Measurements from ENCODE around the gene FRMD3. TPM values are rescaled to one million over a fixed set of nuclear protein-coding genes. Genes with fewer than 3 reads are reported as not detected.

The FRMD3 gene
- 10 to 100 TPM in 1 of 4 donors, 1 to 10 TPM in 3; 5.9 to 27.4 (median 8.3) TPM for total RNA-seq
- 10 to 100 TPM in 1 of 3 donors, 1 to 10 TPM in 2; 5.9 to 18.6 (median 8.3) TPM for polyA plus RNA-seq

GRCh38 chr9:83538172-83538889, at the start of gene FRMD3:
Gene FRMD3 (minus strand): TSS chr9:83538401. CDS start chr9:83538231, 170 bp downstream.
- peak within 1 kb of the TSS; percentile 34 to 59 (median 54) for H3K4me3 ChIP-seq
- TF ChIP-seq CTCF (IDR thresholded peaks at IDR 0.05) (peak; percentile 42 to 56 (median 48)), EP300 (IDR thresholded peaks at IDR 0.05) (no peak), POLR2A (IDR thresholded peaks at IDR 0.05) (no peak), POLR2AphosphoS5 (IDR thresholded peaks at IDR 0.05) (peak in 1 of 4 donors; percentile 47)

DNA sequence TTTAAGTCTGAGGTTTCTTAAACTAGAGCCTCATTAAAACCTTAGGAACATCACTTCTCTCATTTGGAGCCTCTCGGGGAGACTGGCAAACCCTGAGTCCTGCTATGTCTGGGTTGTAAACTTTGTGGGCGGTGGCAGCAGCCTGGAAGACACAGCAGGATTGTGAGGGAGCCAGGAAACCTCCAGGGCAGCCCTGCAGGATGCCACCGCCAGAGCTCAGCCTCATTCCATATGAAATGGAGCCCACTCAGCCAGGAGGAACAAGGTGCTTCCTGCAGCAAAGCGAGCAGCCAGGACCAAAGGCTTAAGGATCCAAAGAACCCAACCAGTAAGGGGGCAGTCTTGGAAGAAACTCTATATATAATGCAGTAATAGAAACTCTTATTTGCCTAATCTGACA, 46.8 kb upstream of the FRMD3 start:
- no peaks in the 10 kb centered on the region for H3K36me3 ChIP-seq
- no peak for DNase-seq
- TF ChIP-seq EP300 (IDR thresholded peaks at IDR 0.05) (no peak), CTCF (IDR thresholded peaks at IDR 0.05) (no peak), POLR2A (IDR thresholded peaks at IDR 0.05) (no peak), POLR2AphosphoS5 (IDR thresholded peaks at IDR 0.05) (no peak)

More at GRCh38 chr9:83538172-83538889, at the start of gene FRMD3:
- Histone ChIP-seq H3K27ac (peak within 1 kb of the TSS; percentile 58 to 75 (median 66)), H3K4me1 (peaks cover 0 to 21% (median 9%) of the 10 kb centered on the region in 4 donors), H3K9me3 (no peaks in the 10 kb centered on the region), H3K27me3 (peaks cover 3 to 21% (median 13%) of the 10 kb centered on the region in 3 donors), H3K36me3 (no peaks in the 10 kb centered on the region)
- peak; percentile 90 for DNase-seq
- WGBS, 2 donors, result 1% methylated on average over 85 of the region's 85 CpGs
- intact Hi-C loops (cut with DNase I), result loop anchor here (5.0 kb wide), 1 partner anchor 206 kb away; no protein-coding TSS in a partner anchor

DNA sequence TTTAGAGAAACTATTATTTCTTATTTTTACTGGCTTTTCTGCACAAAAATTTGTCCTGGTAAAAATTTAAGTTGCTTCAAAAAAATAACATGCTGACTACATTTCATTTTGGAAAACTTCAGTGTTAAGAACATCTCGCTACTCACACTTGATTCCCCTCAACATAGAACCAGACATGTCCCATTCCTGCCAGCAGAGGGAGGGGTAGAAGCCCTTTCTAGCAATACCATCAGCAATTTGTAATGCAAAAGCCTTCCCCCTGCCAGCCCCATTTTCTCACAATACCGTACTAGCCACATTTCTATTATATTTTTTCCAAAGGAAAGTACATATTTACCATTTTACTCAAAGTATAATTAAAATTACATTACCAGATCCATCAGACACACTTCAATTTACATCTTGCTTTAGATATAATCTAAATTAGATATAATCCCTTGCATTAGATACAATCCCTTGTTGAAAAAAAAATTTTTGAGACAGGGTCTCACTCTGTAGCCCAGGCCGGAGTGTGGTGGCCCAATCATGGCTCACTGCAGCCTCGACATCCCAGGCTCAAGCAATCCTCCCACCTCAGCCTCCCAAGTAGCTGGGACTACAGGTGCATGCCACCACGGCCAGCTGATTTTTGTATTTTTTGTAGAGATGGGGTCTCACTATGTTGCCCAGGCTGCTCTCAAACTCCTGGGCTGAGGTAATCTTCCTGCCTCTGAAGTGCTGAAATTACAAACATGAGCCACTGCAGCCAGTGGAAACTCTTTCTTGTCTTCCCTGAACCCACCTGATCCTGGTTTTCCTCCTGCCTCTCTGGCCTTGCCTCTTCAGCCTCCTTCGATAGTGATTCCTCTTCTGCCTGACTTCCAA, 45.2 kb upstream of the FRMD3 start:
- Histone ChIP-seq H3K9me3 (peaks cover 0 to 4% (median 0%) of the 10 kb centered on the region in 4 donors), H3K27ac (no peak overlapping the region), H3K4me1 (no peaks in the 10 kb centered on the region), H3K4me3 (no peak overlapping the region), H3K36me3 (no peaks in the 10 kb centered on the region), H3K27me3 (no peaks in the 10 kb centered on the region)
- intact Hi-C loops (cut with DNase I), result no loop called here
- WGBS, 2 donors, result 68 to 71% methylated on average over 6 of the region's 6 CpGs
- peak; percentile 70 for DNase-seq
- TF ChIP-seq CTCF (IDR thresholded peaks at IDR 0.05) (peak in 3 of 4 experiments; percentile 50 to 72 (median 51)), POLR2A (IDR thresholded peaks at IDR 0.05) (no peak), POLR2AphosphoS5 (IDR thresholded peaks at IDR 0.05) (no peak), EP300 (IDR thresholded peaks at IDR 0.05) (no peak)

More for the DNA sequence above, 46.8 kb upstream of the FRMD3 start:
- Histone ChIP-seq H3K4me1 (no peaks in the 10 kb centered on the region), H3K27me3 (no peaks in the 10 kb centered on the region), H3K9me3 (no peaks in the 10 kb centered on the region), H3K4me3 (no peak overlapping the region), H3K27ac (no peak overlapping the region)
- 85 to 90% methylated on average over 4 of the region's 4 CpGs for WGBS, 2 donors
- intact Hi-C loops (cut with DNase I), result no loop called here

- DNase-seq, result no peak
- H3K4me3 ChIP-seq, result no peak overlapping the region
- TF ChIP-seq CTCF (IDR thresholded peaks at IDR 0.05) (no peak), POLR2AphosphoS5 (IDR thresholded peaks at IDR 0.05) (no peak), EP300 (IDR thresholded peaks at IDR 0.05) (no peak), POLR2A (IDR thresholded peaks at IDR 0.05) (no peak)
- H3K36me3 ChIP-seq, result no peaks in the 10 kb centered on the region
- intact Hi-C loops (cut with DNase I), result no loop called here
- H3K9me3 ChIP-seq, result peaks cover 0 to 4% (median 0%) of the 10 kb centered on the region in 4 donors
- no peaks in the 10 kb centered on the region for H3K4me1 ChIP-seq
- no peaks in the 10 kb centered on the region for H3K27me3 ChIP-seq
- H3K27ac ChIP-seq, result no peak overlapping the region
- 52 to 76% methylated on average over 1 of the region's 1 CpG for WGBS, 2 donors
These were observed 43.8 kb upstream of the FRMD3 start for GRCh38 chr9:83582029-83582428.
